GM23248 (cell line): Measurements from ENCODE around the gene SPEG.

ENCODE experiments used
- EZH2 ChIP-seq: fragments of 200-600 bp; sonication (generic); IDR thresholded peaks from 2 replicates; pipeline ENCODE4 v1.6.1; 2018; ENCODE audit warnings: antibody characterized with exemption, mild to moderate bottlenecking; ENCODE audit not compliant: insufficient read depth, poor library complexity, severe bottlenecking
- EZH2phosphoT487 ChIP-seq: fragments of 200-600 bp; sonication (generic); IDR thresholded peaks from 2 replicates; pipeline ENCODE4 v1.6.1; 2018; ENCODE audit warnings: antibody characterized with exemption, moderate library complexity, mild to moderate bottlenecking, low read depth; ENCODE audit not compliant: insufficient read depth

DNA sequence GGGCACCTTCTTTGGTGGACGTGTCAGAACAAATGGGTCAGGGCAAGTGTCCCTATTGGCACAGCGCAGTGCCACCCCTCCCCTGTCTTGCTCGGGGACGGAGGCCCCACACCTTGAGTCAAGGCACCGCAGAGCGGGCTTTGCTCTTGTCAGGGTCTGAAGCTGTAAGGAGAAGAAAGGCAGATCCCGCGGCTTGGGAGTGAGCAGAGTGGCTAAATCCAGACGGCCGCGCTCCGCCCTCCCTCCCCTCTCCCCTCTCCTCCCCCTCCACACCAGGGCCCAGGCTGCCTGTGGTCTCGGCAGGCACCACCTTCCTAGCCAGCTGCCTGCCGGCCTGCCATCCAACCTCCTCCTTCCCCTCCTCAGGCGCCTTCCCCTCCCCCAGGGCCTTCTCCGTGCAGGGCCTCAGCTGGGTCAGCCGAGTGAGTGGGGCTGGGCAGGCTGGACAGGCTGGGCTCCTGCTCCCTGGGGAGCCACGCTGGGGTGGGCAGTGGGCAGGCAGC lies 25.8 kb downstream of the SPEG start:
- TF ChIP-seq EZH2 (no peak), EZH2phosphoT487 (no peak)
